OCI-LY3 (cell line): ENCODE results near the gene FRMD3.
"Not testable (repeated sequence)": the region's sequence is repeated elsewhere in the genome, so short reads cannot be mapped to it uniquely, and the experiment has no call there.

Experiments
- H2AFZ ChIP-seq: fragments of 200-600, 300-600 bp; shearing (Covaris generic); 2 replicates; pipeline ENCODE4 v1.6.0; 2014; ENCODE audit warnings: antibody characterized with exemption, low read depth, low read length
- H3K27ac ChIP-seq: fragments of 200-600, 300-600 bp; sonication (generic); 2 replicates; pipeline ENCODE4 v1.5.1; 2014; ENCODE audit warnings: mild to moderate bottlenecking, low read length, moderate library complexity, mixed read lengths
- H3K27me3 ChIP-seq: fragments of 200-600, 300-600 bp; sonication (generic); 2 replicates; pipeline ENCODE4 v1.6.1; 2014; ENCODE audit warnings: low read depth, low read length, mixed read lengths
- H3K36me3 ChIP-seq: fragments of 200-600, 300-600 bp; sonication (generic); replicated peaks from 2 replicates; pipeline ENCODE3; 2014; ENCODE audit warnings: low read depth, low read length, mixed read lengths
- H3K4me1 ChIP-seq: fragments of 300-600, 200-600 bp; sonication (generic); 2 replicates; pipeline ENCODE4 v1.6.1; 2014; ENCODE audit warnings: low read length, mixed read lengths
- H3K4me2 ChIP-seq: fragments of 200-600, 300-600 bp; sonication (generic); 2 replicates; pipeline ENCODE4 v1.6.1; 2014; ENCODE audit warnings: low read length, mixed read lengths
- H3K4me3 ChIP-seq: fragments of 300-600, 200-600 bp; sonication (generic); 2 replicates; pipeline ENCODE4 v1.5.1; 2014; ENCODE audit warnings: antibody characterized with exemption, mild to moderate bottlenecking, low read length, moderate library complexity
- H3K79me2 ChIP-seq: fragments of 300-600, 200-600 bp; shearing (Covaris generic); 2 replicates; pipeline ENCODE4 v1.6.1; 2014; ENCODE audit warnings: mild to moderate bottlenecking, low read length, mixed read lengths
- H3K9ac ChIP-seq: fragments of 300-600, 200-600 bp; shearing (Covaris generic); 2 replicates; pipeline ENCODE4 v1.6.0; 2014; ENCODE audit warnings: mild to moderate bottlenecking, low read length, moderate library complexity
- H3K9me3 ChIP-seq: fragments of 200-600, 300-600 bp; shearing (Covaris generic); 2 replicates; pipeline ENCODE4 v1.6.1; 2014; ENCODE audit warnings: low read length, mixed read lengths; ENCODE audit not compliant: insufficient read depth
- H4K20me1 ChIP-seq: fragments of 200-600, 300-600 bp; sonication (generic); 2 replicates; pipeline ENCODE4 v1.6.1; 2016; ENCODE audit warnings: low read length, mixed read lengths; ENCODE audit not compliant: insufficient read depth
- EZH2phosphoT487 ChIP-seq: fragments of 200-600 bp; shearing (Covaris generic); IDR thresholded peaks from 2 replicates; pipeline ENCODE4 v1.6.1; 2018; ENCODE audit warnings: antibody characterized with exemption, mixed run types, low read depth
- TF ChIP-seq, protein P1 (sequence below): fragments of 200-600, 300-600 bp; sonication (generic); IDR thresholded peaks from 2 replicates; pipeline ENCODE4 v1.5.1; 2014; ENCODE audit warnings: antibody characterized with exemption, low read length, low read depth

The FRMD3 gene

DNA sequence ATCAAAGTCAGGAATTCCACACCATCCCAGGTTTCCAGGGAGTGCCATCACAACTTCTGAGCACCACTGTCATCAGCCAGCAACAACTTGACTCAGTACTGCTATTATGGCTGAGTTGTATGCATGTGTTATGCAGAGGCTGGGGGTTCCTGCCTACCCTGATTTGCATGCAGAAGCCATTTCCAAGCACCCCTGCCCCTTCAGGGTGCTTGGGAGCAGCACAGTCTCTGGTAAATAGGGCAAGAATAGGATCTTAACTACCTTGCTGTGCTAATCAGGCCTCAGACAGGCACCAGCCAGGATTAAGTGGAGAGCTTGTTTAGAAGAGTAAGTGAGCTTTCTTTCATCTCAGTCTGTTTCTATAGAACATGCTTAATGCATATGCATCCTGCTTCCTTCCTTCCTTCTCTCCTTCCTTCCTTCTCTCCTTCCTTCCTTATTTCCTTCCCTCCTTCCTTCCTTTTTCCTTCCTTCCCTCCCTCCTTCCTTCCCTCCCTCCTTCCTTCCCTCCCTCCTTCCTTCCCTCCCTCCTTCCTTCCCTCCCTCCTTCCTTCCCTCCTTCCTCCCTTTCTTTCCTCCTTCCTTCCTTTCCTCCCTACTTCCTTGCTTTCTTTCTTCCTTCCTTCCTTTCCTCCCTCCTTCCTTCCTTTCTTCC, 175.7 kb downstream of the FRMD3 start:
- Histone ChIP-seq H3K4me3 (no peak overlapping the region), H3K27me3 (no peaks in the 10 kb centered on the region)

DNA sequence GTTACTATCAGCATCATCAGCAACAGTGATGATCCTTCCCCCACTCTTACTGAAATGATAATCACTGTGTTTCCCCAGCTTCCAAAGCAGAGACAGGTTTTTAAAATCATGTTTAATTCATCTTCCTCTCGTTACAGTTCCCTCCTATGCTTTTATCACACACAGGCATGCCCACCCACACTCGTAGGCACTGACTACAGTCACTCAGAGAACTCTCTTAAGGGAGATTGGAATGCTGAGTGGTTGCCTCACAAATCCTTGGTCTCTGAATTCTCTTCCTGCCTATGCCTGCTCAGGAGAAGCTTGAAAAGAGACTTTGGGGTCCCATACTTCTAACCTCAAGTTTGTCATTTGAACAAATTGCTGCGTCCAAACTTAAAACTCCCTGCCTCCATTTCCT, 179.2 kb downstream of the FRMD3 start:
- TF ChIP-seq, protein P1, sequence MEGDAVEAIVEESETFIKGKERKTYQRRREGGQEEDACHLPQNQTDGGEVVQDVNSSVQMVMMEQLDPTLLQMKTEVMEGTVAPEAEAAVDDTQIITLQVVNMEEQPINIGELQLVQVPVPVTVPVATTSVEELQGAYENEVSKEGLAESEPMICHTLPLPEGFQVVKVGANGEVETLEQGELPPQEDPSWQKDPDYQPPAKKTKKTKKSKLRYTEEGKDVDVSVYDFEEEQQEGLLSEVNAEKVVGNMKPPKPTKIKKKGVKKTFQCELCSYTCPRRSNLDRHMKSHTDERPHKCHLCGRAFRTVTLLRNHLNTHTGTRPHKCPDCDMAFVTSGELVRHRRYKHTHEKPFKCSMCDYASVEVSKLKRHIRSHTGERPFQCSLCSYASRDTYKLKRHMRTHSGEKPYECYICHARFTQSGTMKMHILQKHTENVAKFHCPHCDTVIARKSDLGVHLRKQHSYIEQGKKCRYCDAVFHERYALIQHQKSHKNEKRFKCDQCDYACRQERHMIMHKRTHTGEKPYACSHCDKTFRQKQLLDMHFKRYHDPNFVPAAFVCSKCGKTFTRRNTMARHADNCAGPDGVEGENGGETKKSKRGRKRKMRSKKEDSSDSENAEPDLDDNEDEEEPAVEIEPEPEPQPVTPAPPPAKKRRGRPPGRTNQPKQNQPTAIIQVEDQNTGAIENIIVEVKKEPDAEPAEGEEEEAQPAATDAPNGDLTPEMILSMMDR = no peak
- TF ChIP-seq EZH2phosphoT487 = no peak
- H2AFZ ChIP-seq = no peak overlapping the region
- H3K27me3 ChIP-seq = no peaks in the 10 kb centered on the region
- no peaks in the 10 kb centered on the region for H3K4me1 ChIP-seq
- no peak overlapping the region for H3K27ac ChIP-seq
- no peaks in the 10 kb centered on the region for H3K79me2 ChIP-seq
- H3K4me3 ChIP-seq = no peak overlapping the region
- H3K36me3 ChIP-seq = peaks cover 2% of the 10 kb centered on the region
- no peak overlapping the region for H3K4me2 ChIP-seq
- no peaks in the 10 kb centered on the region for H4K20me1 ChIP-seq
- H3K9ac ChIP-seq = no peak overlapping the region
- H3K9me3 ChIP-seq = no peaks in the 10 kb centered on the region

More for the DNA sequence above, 175.7 kb downstream of the FRMD3 start:
- peaks cover 2% of the 10 kb centered on the region for H3K36me3 ChIP-seq
- H3K79me2 ChIP-seq = no peaks in the 10 kb centered on the region
- no peak overlapping the region for H3K9ac ChIP-seq
- H3K27ac ChIP-seq = no peak overlapping the region
- H4K20me1 ChIP-seq = no peaks in the 10 kb centered on the region
- H3K9me3 ChIP-seq = no peaks in the 10 kb centered on the region
- H3K4me1 ChIP-seq = no peaks in the 10 kb centered on the region
- no peak for TF ChIP-seq EZH2phosphoT487
- TF ChIP-seq, protein P1 = no peak
- H3K4me2 ChIP-seq = no peak overlapping the region
- H2AFZ ChIP-seq = no peak overlapping the region

- H3K36me3 ChIP-seq, H3K9ac ChIP-seq, H3K4me1 ChIP-seq, H3K9me3 ChIP-seq, H3K27me3 ChIP-seq, H3K27ac ChIP-seq, H2AFZ ChIP-seq, H3K4me3 ChIP-seq, H4K20me1 ChIP-seq, H3K4me2 ChIP-seq, H3K79me2 ChIP-seq: not testable (repeated sequence)
Observed at GRCh38 chr9:83358493-83358892, 179.7 kb downstream of the FRMD3 start.

DNA sequence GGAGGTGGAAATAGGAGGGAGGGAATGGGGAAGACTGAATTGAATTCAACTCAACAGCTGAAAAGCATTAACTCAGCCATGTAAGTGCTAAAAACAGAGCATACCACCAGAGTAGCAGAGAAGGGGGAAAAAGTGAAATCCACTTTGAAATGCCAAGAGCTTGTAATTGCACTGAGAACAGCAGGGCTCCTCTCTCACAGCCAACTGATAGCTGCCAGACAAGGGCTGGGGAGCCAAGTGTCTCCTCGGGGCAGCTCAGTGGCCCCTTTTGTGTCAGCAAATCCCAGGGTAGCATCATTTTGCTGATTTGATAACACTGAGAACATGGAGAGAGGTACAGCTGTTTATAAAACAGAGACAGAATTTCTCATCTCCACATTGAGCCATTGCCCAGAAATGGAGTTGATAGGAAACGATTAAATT, 182.5 kb downstream of the FRMD3 start:
- no peaks in the 10 kb centered on the region for H3K79me2 ChIP-seq
- H2AFZ ChIP-seq = no peak overlapping the region
- no peaks in the 10 kb centered on the region for H4K20me1 ChIP-seq
- no peaks in the 10 kb centered on the region for H3K27me3 ChIP-seq
- TF ChIP-seq, protein P1 = no peak
- no peak for TF ChIP-seq EZH2phosphoT487
- H3K27ac ChIP-seq = no peak overlapping the region
- H3K4me1 ChIP-seq = no peaks in the 10 kb centered on the region
- H3K9ac ChIP-seq = no peak overlapping the region
- no peak overlapping the region for H3K4me2 ChIP-seq
- H3K4me3 ChIP-seq = no peak overlapping the region
- H3K9me3 ChIP-seq = no peaks in the 10 kb centered on the region
- peaks cover 2% of the 10 kb centered on the region for H3K36me3 ChIP-seq
